ENCODE data around the gene CACNB2. TPM values are rescaled to one million over a fixed set of nuclear protein-coding genes. Genes with fewer than 3 reads are reported as not detected.

Gene CACNB2
- total RNA-seq, 2 donors from 2014 or later = 4.5 to 56.7 TPM

DNA sequence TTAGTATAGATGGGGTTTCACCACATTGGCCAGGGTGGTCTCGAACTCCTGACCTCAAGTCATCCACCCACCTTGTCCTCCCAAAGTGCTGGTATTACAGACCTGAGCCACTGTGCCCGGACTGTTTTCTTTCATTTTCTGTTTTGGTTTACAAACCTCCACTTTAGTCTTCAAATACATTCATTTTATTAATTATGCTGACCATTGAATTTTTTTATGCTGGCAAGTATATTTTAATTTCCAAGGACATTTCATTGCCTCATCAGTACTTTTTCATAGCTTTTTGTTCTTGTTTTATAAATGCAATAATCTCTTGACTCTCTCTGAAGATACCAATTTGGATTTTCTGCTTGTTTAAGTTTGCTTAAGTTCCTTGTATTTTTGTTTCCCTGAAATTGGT lies 170.5 kb downstream of the CACNB2 start:
- no peak for ATAC-seq (ENCODE audit: insufficient number of reproducible peaks, low FRiP score, low read depth)
- TF ChIP-seq, protein P1, sequence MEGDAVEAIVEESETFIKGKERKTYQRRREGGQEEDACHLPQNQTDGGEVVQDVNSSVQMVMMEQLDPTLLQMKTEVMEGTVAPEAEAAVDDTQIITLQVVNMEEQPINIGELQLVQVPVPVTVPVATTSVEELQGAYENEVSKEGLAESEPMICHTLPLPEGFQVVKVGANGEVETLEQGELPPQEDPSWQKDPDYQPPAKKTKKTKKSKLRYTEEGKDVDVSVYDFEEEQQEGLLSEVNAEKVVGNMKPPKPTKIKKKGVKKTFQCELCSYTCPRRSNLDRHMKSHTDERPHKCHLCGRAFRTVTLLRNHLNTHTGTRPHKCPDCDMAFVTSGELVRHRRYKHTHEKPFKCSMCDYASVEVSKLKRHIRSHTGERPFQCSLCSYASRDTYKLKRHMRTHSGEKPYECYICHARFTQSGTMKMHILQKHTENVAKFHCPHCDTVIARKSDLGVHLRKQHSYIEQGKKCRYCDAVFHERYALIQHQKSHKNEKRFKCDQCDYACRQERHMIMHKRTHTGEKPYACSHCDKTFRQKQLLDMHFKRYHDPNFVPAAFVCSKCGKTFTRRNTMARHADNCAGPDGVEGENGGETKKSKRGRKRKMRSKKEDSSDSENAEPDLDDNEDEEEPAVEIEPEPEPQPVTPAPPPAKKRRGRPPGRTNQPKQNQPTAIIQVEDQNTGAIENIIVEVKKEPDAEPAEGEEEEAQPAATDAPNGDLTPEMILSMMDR (IDR thresholded peaks at IDR 0.05) = no peak
- Histone ChIP-seq H3K4me3 (no peak overlapping the region), H3K4me1 (ENCODE audit: control insufficient read depth in 1 of 2, low read depth in 2 of 2) (peaks cover 0 to 47% of the 10 kb centered on the region in 2 donors), H3K27me3 (replicated peaks; ENCODE audit: insufficient read depth) (no peaks in the 10 kb centered on the region), H3K36me3 (no peaks in the 10 kb centered on the region), H3K27ac (no peak overlapping the region), H3K9me3 (no peaks in the 10 kb centered on the region)
- DNase-seq (ENCODE audit: low spot score) = no peak

DNA sequence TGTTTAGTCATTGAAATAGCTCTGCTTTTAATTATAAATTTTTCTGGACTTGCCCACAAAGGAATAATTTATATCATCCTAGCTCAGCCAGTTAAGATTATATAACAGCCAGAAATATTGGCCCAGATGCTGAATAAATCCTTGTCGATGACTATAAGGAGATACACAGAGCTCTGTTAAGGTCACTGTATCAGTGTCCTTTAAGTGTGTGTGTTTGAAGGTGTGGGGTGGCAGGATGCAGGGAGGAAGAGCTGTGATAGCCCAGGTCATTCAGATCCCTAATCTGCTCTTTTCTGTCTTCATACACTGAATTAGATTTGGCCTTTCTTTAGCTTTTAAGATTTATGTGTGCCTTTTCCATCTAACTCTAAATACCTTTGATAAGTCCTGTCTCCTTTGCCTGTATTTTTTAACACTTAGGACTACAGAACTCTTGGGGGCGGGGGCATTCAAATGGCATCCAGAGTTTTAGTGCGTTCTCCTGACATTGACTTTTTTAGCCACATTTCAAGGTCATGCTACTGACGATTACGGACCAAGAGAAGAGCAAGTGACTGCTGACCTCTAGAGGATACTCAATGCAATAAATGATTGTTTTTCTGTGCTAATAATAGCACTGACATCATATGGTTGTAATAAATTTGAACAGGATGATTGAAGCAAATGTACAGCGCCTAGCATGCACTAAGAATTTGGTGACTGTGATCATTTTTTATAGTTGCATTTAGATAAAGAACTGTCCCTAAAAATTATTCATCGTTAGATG lies 172.3 kb downstream of the CACNB2 start:
- Histone ChIP-seq H3K4me3 (peak overlapping the region; percentile 71), H3K9me3 (no peaks in the 10 kb centered on the region), H3K27me3 (replicated peaks; ENCODE audit: insufficient read depth) (no peaks in the 10 kb centered on the region), H3K27ac (peak overlapping the region; percentile 73 to 74), H3K36me3 (no peaks in the 10 kb centered on the region), H3K4me1 (ENCODE audit: control insufficient read depth in 1 of 2, low read depth in 2 of 2) (peaks cover 0 to 56% of the 10 kb centered on the region in 2 donors)
- peak; percentile 68 for ATAC-seq (ENCODE audit: insufficient number of reproducible peaks, low FRiP score, low read depth)
- TF ChIP-seq, protein P1 (IDR thresholded peaks at IDR 0.05) = peak; percentile 26
- DNase-seq (ENCODE audit: low spot score) = no peak

DNA sequence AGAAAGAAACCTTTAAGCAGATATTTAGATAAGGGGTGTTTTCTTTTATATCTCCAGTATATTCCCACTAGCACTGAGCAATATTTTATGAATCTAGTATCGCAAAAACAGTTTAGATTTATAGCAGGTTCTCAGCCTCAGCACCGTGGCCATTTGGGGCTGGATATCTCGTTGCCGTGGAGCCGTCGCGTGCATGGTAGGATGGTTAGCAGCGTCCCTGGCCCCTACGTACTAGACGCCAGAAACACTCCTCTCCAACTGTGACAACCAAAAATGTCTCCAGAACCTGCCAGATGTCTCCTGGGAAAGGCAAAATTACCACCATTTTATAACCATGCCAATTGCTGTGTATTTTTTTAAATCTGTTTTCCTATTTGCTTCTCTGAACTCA lies 172.9 kb downstream of the CACNB2 start:
- peaks cover 0 to 55% of the 10 kb centered on the region in 2 donors for H3K4me1 ChIP-seq (ENCODE audit: control insufficient read depth in 1 of 2, low read depth in 2 of 2)
- H3K9me3 ChIP-seq = no peaks in the 10 kb centered on the region
- H3K36me3 ChIP-seq = no peaks in the 10 kb centered on the region
- no peak for DNase-seq (ENCODE audit: low spot score)
- H3K27me3 ChIP-seq (replicated peaks; ENCODE audit: insufficient read depth) = no peaks in the 10 kb centered on the region
- TF ChIP-seq, protein P1 (IDR thresholded peaks at IDR 0.05) = no peak
- H3K4me3 ChIP-seq = peak overlapping the region; percentile 71
- ATAC-seq (ENCODE audit: insufficient number of reproducible peaks, low FRiP score, low read depth) = no peak
- peak overlapping the region; percentile 73 to 74 for H3K27ac ChIP-seq

DNA sequence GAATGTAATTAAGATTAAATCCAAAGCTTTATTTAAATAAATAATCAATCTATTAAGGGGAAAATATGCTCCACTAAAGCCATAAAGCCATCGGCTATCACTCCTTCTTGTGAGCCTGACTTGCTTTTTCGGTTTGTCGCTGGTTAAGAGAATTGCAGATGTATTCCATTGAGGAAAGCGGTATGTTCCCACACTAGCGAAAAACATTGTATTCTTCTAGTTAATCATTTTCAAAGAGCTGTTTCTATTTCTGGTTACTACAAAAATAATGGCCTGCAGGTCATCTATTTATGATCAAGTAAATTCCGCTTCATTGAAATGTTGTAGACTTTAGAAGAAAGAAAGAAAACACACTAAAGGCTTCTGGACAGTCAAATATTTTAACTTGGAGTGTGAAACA lies 173.4 kb downstream of the CACNB2 start:
- peak overlapping the region; percentile 73 to 74 for H3K27ac ChIP-seq
- TF ChIP-seq, protein P1 (IDR thresholded peaks at IDR 0.05) = no peak
- ATAC-seq (ENCODE audit: insufficient number of reproducible peaks, low FRiP score, low read depth) (no peak), DNase-seq (ENCODE audit: low spot score) (no peak)
- no peaks in the 10 kb centered on the region for H3K27me3 ChIP-seq (replicated peaks; ENCODE audit: insufficient read depth)
- peaks cover 0 to 50% of the 10 kb centered on the region in 2 donors for H3K4me1 ChIP-seq (ENCODE audit: control insufficient read depth in 1 of 2, low read depth in 2 of 2)
- H3K4me3 ChIP-seq = peak overlapping the region; percentile 71
- no peaks in the 10 kb centered on the region for H3K36me3 ChIP-seq
- H3K9me3 ChIP-seq = no peaks in the 10 kb centered on the region

DNA sequence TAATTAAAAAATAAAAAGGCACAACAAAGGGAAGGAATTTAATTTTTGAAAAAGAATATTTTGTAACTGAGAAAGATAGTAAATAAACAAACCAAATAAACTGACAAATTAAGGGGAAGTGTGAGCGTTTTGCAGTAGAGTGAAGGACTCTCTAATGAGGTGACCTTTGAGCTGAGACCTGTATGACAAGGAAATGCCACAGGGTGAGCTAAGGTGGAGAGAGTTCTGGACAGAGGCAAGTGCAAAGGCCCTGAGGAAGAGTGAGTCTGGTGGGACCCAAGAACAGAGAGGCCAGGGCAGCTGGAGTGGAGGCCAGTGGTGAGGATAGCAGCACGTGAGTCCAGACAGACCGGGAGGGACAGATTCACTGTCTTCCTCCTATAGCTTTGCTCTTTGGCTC lies 179.4 kb downstream of the CACNB2 start:
- no peaks in the 10 kb centered on the region for H3K27me3 ChIP-seq (replicated peaks; ENCODE audit: insufficient read depth)
- H3K36me3 ChIP-seq = no peaks in the 10 kb centered on the region
- H3K27ac ChIP-seq = no peak overlapping the region
- TF ChIP-seq, protein P1 (IDR thresholded peaks at IDR 0.05) = no peak
- DNase-seq (ENCODE audit: low spot score) (no peak), ATAC-seq (ENCODE audit: insufficient number of reproducible peaks, low FRiP score, low read depth) (no peak)
- no peak overlapping the region for H3K4me3 ChIP-seq
- H3K4me1 ChIP-seq (ENCODE audit: control insufficient read depth in 1 of 2, low read depth in 2 of 2) = peaks cover 0 to 14% of the 10 kb centered on the region in 2 donors
- no peaks in the 10 kb centered on the region for H3K9me3 ChIP-seq
